Activated B cell treated with CpG ODN at 0.5 μM for 24 hours (primary cell): Measurements from ENCODE around the gene PIGU. TPM values are rescaled to one million over a fixed set of nuclear protein-coding genes. Genes with fewer than 3 reads are reported as not detected.
"Not testable (repeated sequence)": the region's sequence is repeated elsewhere in the genome, so short reads cannot be mapped to it uniquely, and the experiment has no call there.

ENCODE experiments used
- ATAC-seq: fragments of 200-7000 bp; cut with Tn5 transposase; one replicate; pipeline ENCODE4 v1.10.0; 2021; ENCODE audit warnings: low read depth, mild to moderate bottlenecking, moderate library complexity
- CTCF ChIA-PET: fragments of 350-600 bp; sonication (Branson Sonifier 250); formaldehyde crosslinking; loops from one replicate; lab custom pipeline; 2021; ENCODE audit warnings: antibody characterized with exemption; lab: Charles Lee
- POLR2A ChIA-PET: fragments of 350-600 bp; sonication (Branson Sonifier 250); formaldehyde crosslinking; loops from one replicate; lab custom pipeline; 2021; ENCODE audit warnings: antibody characterized with exemption; lab: Charles Lee
- DNase-seq: peaks from one replicate; pipeline ENCODE4 v3.0.0; 2022
- H3K27ac Mint-ChIP-seq: one replicate; pipeline ENCODE4 v1.8.0; 2020; ENCODE audit warnings: mixed read lengths
- H3K27me3 Mint-ChIP-seq: one replicate; pipeline ENCODE4 v1.8.0; 2021; ENCODE audit warnings: mixed read lengths
- H3K36me3 Mint-ChIP-seq: one replicate; pipeline ENCODE4 v1.8.0; 2021; ENCODE audit warnings: low read depth, mixed read lengths
- H3K4me1 Mint-ChIP-seq: one replicate; pipeline ENCODE4 v1.8.0; 2021; ENCODE audit warnings: mixed read lengths
- H3K4me3 Mint-ChIP-seq: one replicate; pipeline ENCODE4 v1.8.0; 2020; ENCODE audit warnings: mild to moderate bottlenecking, mixed read lengths
- H3K9me3 Mint-ChIP-seq: one replicate; pipeline ENCODE4 v1.8.0; 2020; ENCODE audit warnings: mixed read lengths
- CTCF ChIP-seq: fragments of 200-600 bp; IDR thresholded peaks from one replicate; pipeline ENCODE4 v1.8.0; 2022; ENCODE audit warnings: antibody characterized with exemption, mild to moderate bottlenecking
- intact Hi-C: fragments of 100-400 bp; cut with micrococcal nuclease; formaldehyde crosslinking; loops from one replicate; pipeline ENCODE4 v1.15.1; 2024
- total RNA-seq: library from RNA; stranded (reverse); gene quantifications from 2 replicates; pipeline ENCODE4 v1.2.3, GENCODE V29; 2022

Gene PIGU
- total RNA-seq, 1 donor from 2014 or later: 14.7 TPM

- ChIA-PET POLR2A (interaction anchor here (0.7 kb wide), 1 partner anchor 158 kb away, joined by 3 read pairs; no protein-coding TSS in a partner anchor), CTCF (interaction anchor here (1.3 kb wide), 1 partner anchor 36 kb away, joined by 5 read pairs; no protein-coding TSS in a partner anchor)
- DNase-seq (no peak), ATAC-seq (no peak)
- Mint-ChIP-seq H3K9me3 (no peaks in the 10 kb centered on the region), H3K36me3 (peaks cover 4% of the 10 kb centered on the region), H3K27me3 (no peaks in the 10 kb centered on the region), H3K4me3 (no peak overlapping the region), H3K27ac (no peak overlapping the region), H3K4me1 (peaks cover 15% of the 10 kb centered on the region)
- TF ChIP-seq CTCF: no peak
- intact Hi-C loops: loop anchor here (10.0 kb wide), 1 partner anchor 1791 kb away; no protein-coding TSS in a partner anchor
Observed at GRCh38 chr20:34673412-34673811, 3.5 kb downstream of the PIGU start.

GRCh38 chr20:34669094-34669493, 7.8 kb downstream of the PIGU start:
- no peak for TF ChIP-seq CTCF

GRCh38 chr20:34664751-34665150, 12.1 kb downstream of the PIGU start:
- ATAC-seq, H3K36me3 Mint-ChIP-seq, POLR2A ChIA-PET, DNase-seq, intact Hi-C loops, H3K27me3 Mint-ChIP-seq, H3K4me3 Mint-ChIP-seq, H3K4me1 Mint-ChIP-seq, CTCF ChIA-PET, H3K9me3 Mint-ChIP-seq, H3K27ac Mint-ChIP-seq: not testable (repeated sequence)

More at GRCh38 chr20:34669094-34669493, 7.8 kb downstream of the PIGU start:
- H3K9me3 Mint-ChIP-seq: no peaks in the 10 kb centered on the region
- H3K36me3 Mint-ChIP-seq: peaks cover 2% of the 10 kb centered on the region
- H3K4me1 Mint-ChIP-seq: no peaks in the 10 kb centered on the region
- no peak overlapping the region for H3K4me3 Mint-ChIP-seq
- H3K27ac Mint-ChIP-seq: no peak overlapping the region
- ChIA-PET POLR2A (no interaction called here), CTCF (no interaction called here)
- DNase-seq: no peak
- intact Hi-C loops: no loop called here
- no peaks in the 10 kb centered on the region for H3K27me3 Mint-ChIP-seq
- no peak for ATAC-seq

- Mint-ChIP-seq H3K27ac (no peak overlapping the region), H3K36me3 (peaks cover 3% of the 10 kb centered on the region), H3K9me3 (no peaks in the 10 kb centered on the region), H3K4me3 (no peak overlapping the region), H3K27me3 (no peaks in the 10 kb centered on the region), H3K4me1 (peaks cover 4% of the 10 kb centered on the region)
- DNase-seq (no peak), ATAC-seq (no peak)
- no peak for TF ChIP-seq CTCF
- CTCF ChIA-PET: no interaction called here
- POLR2A ChIA-PET: interaction anchor here (1.3 kb wide), 1 partner anchor 14 kb away, joined by 3 read pairs; the partner anchor contains the start of gene PIGU
- intact Hi-C loops: no loop called here
Observed at GRCh38 chr20:34663213-34663943, 13.5 kb downstream of the PIGU start.

- H3K27me3 Mint-ChIP-seq, intact Hi-C loops, H3K4me3 Mint-ChIP-seq, CTCF ChIA-PET, ATAC-seq, POLR2A ChIA-PET, DNase-seq, H3K27ac Mint-ChIP-seq, H3K9me3 Mint-ChIP-seq, H3K4me1 Mint-ChIP-seq, H3K36me3 Mint-ChIP-seq: not testable (repeated sequence)
Observed at GRCh38 chr20:34661811-34662210, 15.1 kb downstream of the PIGU start.

- ATAC-seq, DNase-seq, H3K27ac Mint-ChIP-seq, CTCF ChIA-PET, POLR2A ChIA-PET, H3K27me3 Mint-ChIP-seq, H3K9me3 Mint-ChIP-seq, intact Hi-C loops, H3K4me1 Mint-ChIP-seq, H3K4me3 Mint-ChIP-seq: not testable (repeated sequence)
- peaks cover 11% of the 10 kb centered on the region for H3K36me3 Mint-ChIP-seq
Observed at GRCh38 chr20:34658654-34659053, 18.2 kb downstream of the PIGU start.
